ENCODE measurements around the gene P3H1. TPM values are rescaled to one million over a fixed set of nuclear protein-coding genes. Genes with fewer than 3 reads are reported as not detected.

The P3H1 gene
- total and polyA plus RNA-seq, 9 donors = 22.5 to 47.0 (median 39.4) TPM

- no peaks in the 10 kb centered on the region for H3K27me3 ChIP-seq
- WGBS, 3 donors = 52 to 59% (median 56%) methylated on average over 14 of the region's 14 CpGs
- TF ChIP-seq CTCF (IDR thresholded peaks at IDR 0.05) = no peak
- no peak for TF ChIP-seq EP300 (IDR thresholded peaks at IDR 0.05)
- no peak for TF ChIP-seq POLR2A (IDR thresholded peaks at IDR 0.05)
- DNase-seq = peak in 4 of 5 donors; percentile 33 to 65 (median 43)
- intact Hi-C loops (cut with DNase I) = no loop called here
- no peak overlapping the region for H3K27ac ChIP-seq
- H3K4me3 ChIP-seq = no peak overlapping the region
- H3K4me1 ChIP-seq (ENCODE audit: insufficient read depth) = no peaks in the 10 kb centered on the region
- no peaks in the 10 kb centered on the region for H3K36me3 ChIP-seq
- H3K9me3 ChIP-seq = no peaks in the 10 kb centered on the region
Observed at GRCh38 chr1:42747125-42747524, 19.7 kb downstream of the P3H1 start.

- Histone ChIP-seq H3K4me3 (no peak overlapping the region), H3K4me1 (ENCODE audit: insufficient read depth) (no peaks in the 10 kb centered on the region), H3K36me3 (no peaks in the 10 kb centered on the region), H3K27me3 (no peaks in the 10 kb centered on the region), H3K27ac (no peak overlapping the region), H3K9me3 (no peaks in the 10 kb centered on the region)
- 87 to 94% (median 89%) methylated on average over 8 to 12 of the region's 12 CpGs for WGBS, 3 donors
- DNase-seq = no peak
- TF ChIP-seq POLR2A (IDR thresholded peaks at IDR 0.05) = no peak
- no peak for TF ChIP-seq CTCF (IDR thresholded peaks at IDR 0.05)
- no peak for TF ChIP-seq EP300 (IDR thresholded peaks at IDR 0.05)
- intact Hi-C loops (cut with DNase I) = no loop called here
Observed at GRCh38 chr1:42746436-42747105, 20.3 kb downstream of the P3H1 start.

- H3K27ac ChIP-seq = no peak overlapping the region
- intact Hi-C loops (cut with DNase I) = no loop called here
- DNase-seq = no peak
- no peaks in the 10 kb centered on the region for H3K27me3 ChIP-seq
- 79 to 87% (median 80%) methylated on average over 8 of the region's 8 CpGs for WGBS, 3 donors
- no peaks in the 10 kb centered on the region for H3K4me1 ChIP-seq (ENCODE audit: insufficient read depth)
- no peak overlapping the region for H3K4me3 ChIP-seq
- H3K9me3 ChIP-seq = no peaks in the 10 kb centered on the region
- H3K36me3 ChIP-seq = no peaks in the 10 kb centered on the region
- TF ChIP-seq POLR2A (IDR thresholded peaks at IDR 0.05) (no peak), EP300 (IDR thresholded peaks at IDR 0.05) (no peak), CTCF (IDR thresholded peaks at IDR 0.05) (no peak)
Observed at GRCh38 chr1:42745851-42746250, 21.0 kb downstream of the P3H1 start.

- TF ChIP-seq POLR2A (IDR thresholded peaks at IDR 0.05) (no peak), EP300 (IDR thresholded peaks at IDR 0.05) (no peak), CTCF (IDR thresholded peaks at IDR 0.05) (no peak)
- Histone ChIP-seq H3K4me1 (ENCODE audit: insufficient read depth) (no peaks in the 10 kb centered on the region), H3K27ac (no peak overlapping the region), H3K9me3 (no peaks in the 10 kb centered on the region), H3K27me3 (no peaks in the 10 kb centered on the region), H3K36me3 (no peaks in the 10 kb centered on the region), H3K4me3 (no peak overlapping the region)
- intact Hi-C loops (cut with DNase I) = no loop called here
- DNase-seq = no peak
- WGBS, 3 donors = 80 to 88% (median 83%) methylated on average over 9 of the region's 9 CpGs
Observed at GRCh38 chr1:42744148-42744413, 22.7 kb downstream of the P3H1 start.

Data from ovary (tissue), 9 donors.